ENCODE measurements around the gene INF2. TPM values are rescaled to one million over a fixed set of nuclear protein-coding genes. Genes with fewer than 3 reads are reported as not detected.

The INF2 gene
- total RNA-seq, 1 donor from 2014 or later: 86.6 TPM

DNA sequence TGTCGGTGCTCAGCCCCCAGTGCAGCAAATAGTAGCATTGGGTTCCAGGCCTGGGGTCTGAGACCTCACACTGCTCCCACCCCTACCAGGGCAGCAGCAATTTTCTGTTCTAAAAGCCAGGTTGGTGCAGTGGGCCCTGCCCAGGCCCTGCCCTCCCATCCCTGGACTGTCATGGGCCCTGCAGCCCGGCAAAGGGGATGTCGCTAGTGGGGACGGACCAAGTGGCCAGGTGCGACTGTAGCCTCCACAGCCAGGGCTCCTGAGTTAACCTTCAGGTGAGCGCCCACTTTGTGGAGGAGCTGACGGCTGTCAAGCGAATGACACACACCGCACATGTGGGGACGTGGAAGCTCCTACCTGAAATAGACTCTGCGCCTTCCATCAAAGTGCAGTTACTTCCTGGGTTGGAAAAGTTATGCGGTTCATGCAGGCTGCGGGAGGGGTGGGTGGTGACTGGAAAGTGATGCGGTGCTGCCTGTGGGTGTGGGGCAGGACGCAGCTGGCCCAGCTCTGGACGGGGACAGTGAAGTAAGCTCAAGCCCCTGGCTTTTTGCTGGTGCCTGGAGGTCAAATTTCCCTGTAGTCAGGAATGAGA lies 1.5 kb downstream of the INF2 start:
- DNase-seq (ENCODE audit: low spot score): no peak
- Mint-ChIP-seq H3K27ac (peak overlapping the region; percentile 44), H3K36me3 (ENCODE audit: low read depth) (peaks cover 3% of the 10 kb centered on the region), H3K27me3 (ENCODE audit: insufficient read depth) (no peaks in the 10 kb centered on the region), H3K9me3 (no peaks in the 10 kb centered on the region), H3K4me3 (peak overlapping the region; percentile 85), H3K4me1 (ENCODE audit: low read depth) (peaks cover 49% of the 10 kb centered on the region)
- intact Hi-C loops (cut with micrococcal nuclease): loop anchor here (2.0 kb wide), 1 partner anchor 32 kb away; no protein-coding TSS in a partner anchor

DNA sequence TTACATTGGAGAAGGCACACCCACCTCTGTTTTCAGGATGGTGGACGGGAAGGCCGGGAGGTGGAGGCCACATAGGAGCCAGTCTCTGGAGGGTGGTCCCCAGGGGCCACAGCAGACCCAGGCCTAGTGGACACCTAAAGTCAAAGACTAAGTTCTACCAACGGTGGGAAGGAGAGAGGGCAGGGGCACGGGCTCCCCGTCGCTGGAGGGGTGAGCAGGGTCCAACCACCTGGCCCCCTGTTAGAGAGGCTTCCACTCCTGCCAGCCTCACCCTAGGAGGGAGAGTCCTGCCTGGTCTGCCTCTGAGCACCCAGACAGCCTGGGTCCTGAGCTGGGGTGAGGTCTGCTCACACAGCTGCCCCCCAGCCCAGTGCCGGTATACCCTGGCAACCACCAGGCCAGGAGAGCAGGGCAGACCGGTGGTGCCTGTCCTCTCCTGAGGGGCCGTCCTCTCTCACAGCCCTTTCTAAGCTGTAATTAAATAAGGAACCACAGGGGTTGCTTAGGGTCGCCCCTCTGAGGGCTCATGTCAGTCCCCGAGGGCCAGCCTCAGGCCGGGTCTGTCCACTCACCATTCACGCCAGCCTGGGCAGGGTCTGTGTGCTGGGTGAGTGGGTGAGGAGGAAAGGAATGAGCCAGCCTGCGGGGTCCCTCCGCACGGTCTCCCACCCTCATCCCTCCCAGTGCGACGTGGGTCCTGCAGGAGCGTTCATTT lies 2.3 kb downstream of the INF2 start:
- DNase-seq (ENCODE audit: low spot score): no peak
- peak overlapping the region; percentile 85 for H3K4me3 Mint-ChIP-seq
- H3K27ac Mint-ChIP-seq: no peak overlapping the region
- no peaks in the 10 kb centered on the region for H3K9me3 Mint-ChIP-seq
- H3K36me3 Mint-ChIP-seq (ENCODE audit: low read depth): peaks cover 4% of the 10 kb centered on the region
- intact Hi-C loops (cut with micrococcal nuclease): loop anchor here (2.0 kb wide), 1 partner anchor 31 kb away; no protein-coding TSS in a partner anchor
- H3K27me3 Mint-ChIP-seq (ENCODE audit: insufficient read depth): no peaks in the 10 kb centered on the region
- peaks cover 49% of the 10 kb centered on the region for H3K4me1 Mint-ChIP-seq (ENCODE audit: low read depth)

DNA sequence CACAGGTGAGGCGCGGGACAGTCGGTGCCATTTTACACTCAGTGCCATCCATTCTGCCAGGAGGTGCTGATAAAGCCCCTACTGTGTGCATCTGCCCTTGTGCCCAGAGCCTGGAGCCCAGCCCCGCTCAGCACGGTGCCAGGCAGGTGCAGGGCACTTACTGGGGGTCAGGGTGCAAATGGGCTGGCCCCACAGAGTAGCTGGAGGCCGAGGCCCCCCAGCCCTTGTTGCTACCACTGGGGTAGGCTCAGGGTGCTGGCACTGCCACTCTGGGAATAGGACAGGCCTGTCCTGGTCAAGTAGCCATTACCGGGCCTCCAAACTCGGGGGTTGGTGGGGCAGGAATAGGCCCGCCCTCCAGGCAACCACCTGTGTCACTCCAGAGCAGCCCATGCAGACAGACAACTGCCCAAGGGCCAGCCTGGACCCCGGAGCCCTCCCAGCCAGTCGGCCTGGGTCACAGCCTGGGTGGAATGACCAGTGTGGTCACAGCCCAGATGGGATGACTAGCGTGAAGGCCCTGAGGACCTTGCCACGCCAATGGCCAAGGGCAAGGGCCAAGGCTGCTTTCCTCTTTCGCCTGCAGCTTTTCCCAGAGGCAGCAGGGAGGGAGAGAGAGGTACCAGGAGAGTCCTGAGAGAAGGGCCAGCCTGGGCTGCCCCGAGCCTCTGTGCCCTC lies 3.0 kb downstream of the INF2 start:
- intact Hi-C loops (cut with micrococcal nuclease): no loop called here
- Mint-ChIP-seq H3K27ac (no peak overlapping the region), H3K4me1 (ENCODE audit: low read depth) (peaks cover 42% of the 10 kb centered on the region)

DNA sequence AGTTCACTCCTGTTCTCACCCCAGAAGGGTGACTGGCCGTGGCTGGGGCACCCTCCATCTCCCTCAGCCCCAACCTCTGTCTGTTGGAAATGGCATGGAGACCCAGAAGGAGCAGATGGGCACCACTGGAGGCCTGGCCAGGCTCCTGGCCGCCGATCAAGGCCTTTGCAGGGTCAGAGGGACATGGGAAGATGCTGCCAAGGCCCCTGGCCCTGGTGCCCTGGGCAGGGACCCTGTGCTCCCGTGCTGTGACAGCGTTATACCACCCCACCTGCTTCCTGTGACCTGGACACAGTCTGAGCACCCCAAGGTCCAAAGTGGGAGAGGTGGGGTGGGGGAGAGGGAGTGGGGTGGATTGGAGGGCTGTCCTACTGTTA lies 3.5 kb downstream of the INF2 start:
- H3K4me1 Mint-ChIP-seq (ENCODE audit: low read depth): peaks cover 37% of the 10 kb centered on the region
- H3K27me3 Mint-ChIP-seq (ENCODE audit: insufficient read depth): no peaks in the 10 kb centered on the region
- H3K4me3 Mint-ChIP-seq: peak overlapping the region; percentile 22
- H3K9me3 Mint-ChIP-seq: no peaks in the 10 kb centered on the region
- H3K36me3 Mint-ChIP-seq (ENCODE audit: low read depth): peaks cover 7% of the 10 kb centered on the region
- DNase-seq (ENCODE audit: low spot score): no peak
- intact Hi-C loops (cut with micrococcal nuclease): no loop called here
- no peak overlapping the region for H3K27ac Mint-ChIP-seq

More for the DNA sequence above, 3.0 kb downstream of the INF2 start:
- Mint-ChIP-seq H3K36me3 (ENCODE audit: low read depth) (peaks cover 6% of the 10 kb centered on the region), H3K9me3 (no peaks in the 10 kb centered on the region), H3K4me3 (peak overlapping the region; percentile 22), H3K27me3 (ENCODE audit: insufficient read depth) (no peaks in the 10 kb centered on the region)
- DNase-seq (ENCODE audit: low spot score): no peak

DNA sequence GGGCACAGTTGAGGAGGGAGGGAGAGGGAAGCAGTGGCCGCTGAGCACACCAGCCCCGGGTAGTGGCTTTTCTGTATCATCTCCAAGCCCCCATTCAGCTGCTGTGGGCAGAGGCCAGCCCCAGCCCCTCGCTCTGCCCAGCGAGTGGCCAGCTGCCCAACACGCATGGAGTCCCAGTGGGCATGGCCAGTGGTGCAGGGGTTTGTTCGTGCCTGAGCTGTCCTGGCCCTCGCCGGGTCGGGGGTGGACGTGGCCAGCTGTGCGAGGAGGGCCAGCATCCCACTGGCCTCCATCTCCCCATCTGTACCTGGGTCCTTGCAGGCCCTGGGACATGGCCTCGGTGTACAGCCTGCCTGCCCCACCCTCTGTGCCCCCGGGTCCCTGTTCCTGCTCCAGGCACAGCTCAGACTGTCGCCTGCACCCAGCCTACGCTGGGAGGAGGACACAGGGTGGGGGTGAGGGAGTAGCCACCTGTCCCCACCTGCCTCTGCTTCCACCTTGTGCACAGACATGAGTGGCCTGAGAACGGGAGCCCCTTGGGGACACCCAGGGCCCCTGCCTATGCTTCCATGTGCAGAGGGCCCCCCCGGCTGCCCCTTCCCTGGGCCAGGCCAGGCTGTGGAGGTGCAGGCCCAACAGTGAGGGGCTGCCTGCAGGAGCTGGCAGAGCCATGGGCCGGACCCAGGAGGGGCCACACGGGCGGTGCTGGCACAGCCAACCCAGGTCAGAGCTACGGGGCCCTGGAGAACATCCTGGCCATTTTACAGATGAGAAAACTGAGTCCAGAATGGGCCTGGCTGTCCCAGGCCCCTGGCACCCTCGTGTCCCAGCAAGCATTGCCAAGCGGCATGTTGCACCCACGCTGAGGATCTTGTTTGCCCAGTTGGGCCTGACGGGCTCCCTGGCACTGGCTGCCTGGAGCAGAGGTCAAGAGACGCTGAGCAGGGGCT lies 4.3 kb downstream of the INF2 start:
- Mint-ChIP-seq H3K4me1 (ENCODE audit: low read depth) (peaks cover 36% of the 10 kb centered on the region), H3K27ac (peak overlapping the region; percentile 75), H3K27me3 (ENCODE audit: insufficient read depth) (no peaks in the 10 kb centered on the region), H3K4me3 (peak overlapping the region; percentile 53), H3K36me3 (ENCODE audit: low read depth) (peaks cover 7% of the 10 kb centered on the region), H3K9me3 (no peaks in the 10 kb centered on the region)
- DNase-seq (ENCODE audit: low spot score): no peak
- intact Hi-C loops (cut with micrococcal nuclease): loop anchor here (2.0 kb wide), 1 partner anchor 59 kb away; the partner anchor contains the start of gene SIVA1

DNA sequence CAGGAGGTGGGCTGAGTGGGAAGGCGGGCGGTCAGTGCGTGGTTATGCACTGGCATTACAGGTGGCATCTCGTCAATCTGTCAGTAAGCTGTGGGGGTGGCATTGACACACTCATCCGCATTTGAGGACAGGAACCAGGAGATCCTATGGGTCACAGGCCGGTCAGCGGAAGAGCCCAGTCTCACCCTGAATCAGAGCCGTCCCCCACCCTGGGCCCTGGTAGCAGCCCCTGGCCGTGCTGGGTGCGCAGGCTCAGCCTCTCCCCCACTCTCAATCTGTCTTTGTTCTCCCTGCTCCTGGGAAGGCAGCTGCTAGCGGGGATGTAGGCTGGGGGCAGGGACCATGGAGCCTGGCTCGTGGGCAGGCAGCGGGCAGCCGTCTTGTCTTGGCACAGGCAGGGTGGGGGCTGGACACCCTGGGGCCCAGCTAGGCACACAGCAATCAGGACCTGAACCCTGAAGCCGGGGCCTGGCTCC lies 5.1 kb downstream of the INF2 start:
- intact Hi-C loops (cut with micrococcal nuclease): loop anchor here (2.0 kb wide), 1 partner anchor 58 kb away; the partner anchor contains the start of gene SIVA1
- DNase-seq (ENCODE audit: low spot score): no peak
- Mint-ChIP-seq H3K4me1 (ENCODE audit: low read depth) (peaks cover 36% of the 10 kb centered on the region), H3K27ac (peak overlapping the region; percentile 75), H3K36me3 (ENCODE audit: low read depth) (peaks cover 7% of the 10 kb centered on the region), H3K27me3 (ENCODE audit: insufficient read depth) (no peaks in the 10 kb centered on the region), H3K9me3 (no peaks in the 10 kb centered on the region), H3K4me3 (peak overlapping the region; percentile 53)

DNA sequence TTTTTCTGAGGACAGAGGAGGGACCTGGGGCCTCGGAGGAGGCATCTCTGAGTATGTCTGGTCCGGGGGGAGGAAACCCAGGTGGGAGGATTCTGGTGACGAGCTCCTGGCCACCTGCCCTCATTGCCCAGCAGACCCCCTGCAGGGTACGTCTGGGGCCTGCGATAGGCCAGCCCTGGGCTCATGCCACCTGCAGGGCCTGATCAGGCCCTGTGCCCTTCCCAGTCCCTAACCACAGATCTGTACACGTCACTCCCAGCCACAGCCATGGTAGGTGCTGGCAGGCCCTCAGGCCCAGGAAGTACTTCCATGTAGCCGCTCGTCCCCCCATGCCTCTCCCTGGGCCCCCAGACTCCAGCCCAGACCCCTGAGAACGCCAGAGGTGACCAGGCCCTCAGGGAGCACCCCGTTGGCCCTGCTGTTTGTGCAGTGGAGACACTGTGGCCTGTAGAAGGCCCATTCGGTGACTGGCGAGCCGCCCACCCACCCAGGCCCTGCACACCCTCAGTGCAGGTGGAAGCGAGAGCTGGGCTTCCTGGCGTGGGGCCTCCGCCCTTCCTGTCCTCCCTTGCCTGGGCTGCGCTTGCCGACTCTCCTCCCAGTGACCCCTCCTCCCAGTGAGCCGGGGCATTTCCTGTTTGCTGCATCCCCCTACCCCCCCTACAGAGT lies 5.7 kb downstream of the INF2 start:
- intact Hi-C loops (cut with micrococcal nuclease): loop anchor here (2.0 kb wide), 1 partner anchor 58 kb away; the partner anchor contains the start of gene SIVA1
- peak overlapping the region; percentile 87 for H3K27ac Mint-ChIP-seq
- H3K4me3 Mint-ChIP-seq: peak overlapping the region; percentile 62
- DNase-seq (ENCODE audit: low spot score): peak; percentile 39
- no peaks in the 10 kb centered on the region for H3K27me3 Mint-ChIP-seq (ENCODE audit: insufficient read depth)
- peaks cover 36% of the 10 kb centered on the region for H3K4me1 Mint-ChIP-seq (ENCODE audit: low read depth)
- no peaks in the 10 kb centered on the region for H3K9me3 Mint-ChIP-seq
- H3K36me3 Mint-ChIP-seq (ENCODE audit: low read depth): peaks cover 7% of the 10 kb centered on the region

DNA sequence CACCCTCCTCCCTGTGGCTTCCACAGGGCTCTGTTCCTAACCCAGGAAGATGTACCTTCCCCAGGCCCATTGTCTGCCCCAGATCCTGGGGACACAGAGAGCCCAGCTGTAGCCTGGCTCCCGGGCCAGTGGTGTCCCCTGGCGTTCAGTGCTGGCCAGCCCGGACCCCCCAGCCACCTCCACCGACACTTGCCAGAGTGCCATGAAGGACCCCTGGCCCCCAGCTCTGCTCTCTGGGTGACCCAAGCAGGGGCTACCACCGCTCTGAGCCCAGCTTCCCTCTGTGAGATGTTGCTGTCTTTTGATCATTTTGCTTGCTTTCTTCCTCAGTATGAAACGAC lies 6.2 kb downstream of the INF2 start:
- H3K36me3 Mint-ChIP-seq (ENCODE audit: low read depth): peaks cover 7% of the 10 kb centered on the region
- intact Hi-C loops (cut with micrococcal nuclease): loop anchor here (2.0 kb wide), 1 partner anchor 57 kb away; the partner anchor contains the start of gene SIVA1
- peak overlapping the region; percentile 87 for H3K27ac Mint-ChIP-seq
- peaks cover 35% of the 10 kb centered on the region for H3K4me1 Mint-ChIP-seq (ENCODE audit: low read depth)
- H3K27me3 Mint-ChIP-seq (ENCODE audit: insufficient read depth): no peaks in the 10 kb centered on the region
- peak overlapping the region; percentile 25 for H3K4me3 Mint-ChIP-seq
- no peak for DNase-seq (ENCODE audit: low spot score)
- H3K9me3 Mint-ChIP-seq: no peaks in the 10 kb centered on the region

DNA sequence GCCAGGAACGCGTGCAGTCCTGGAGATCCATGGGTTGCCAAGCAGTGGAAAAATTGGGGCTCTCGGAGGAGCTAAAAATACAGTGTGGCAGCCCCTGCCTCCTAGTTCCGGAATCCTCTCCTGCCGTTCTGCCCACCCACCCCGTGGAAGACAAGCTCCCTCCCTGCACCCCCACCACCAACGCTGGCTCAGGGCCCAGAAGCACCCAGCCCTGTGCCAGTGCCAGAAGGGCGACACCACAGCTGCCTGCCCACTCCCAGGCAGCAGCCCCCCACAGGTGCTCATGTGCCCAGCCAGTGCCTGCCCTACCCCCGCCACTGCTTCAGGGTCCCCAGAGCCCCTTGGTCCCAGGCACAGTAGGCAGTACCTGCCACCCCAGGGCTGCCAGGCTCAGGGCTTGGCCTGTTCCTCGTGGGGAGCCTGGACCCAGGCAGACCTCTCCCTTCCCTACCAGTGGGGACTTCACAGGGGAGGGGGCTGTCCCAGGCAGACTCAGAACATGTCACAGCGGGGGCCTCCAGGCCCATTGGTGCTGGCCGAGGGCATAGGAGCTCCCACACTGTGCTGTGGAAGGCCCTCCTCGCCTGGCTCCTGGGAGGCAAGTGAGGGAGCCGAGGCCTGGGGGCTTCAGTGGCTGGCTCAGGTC lies 7.4 kb downstream of the INF2 start:
- Mint-ChIP-seq H3K27me3 (ENCODE audit: insufficient read depth) (no peaks in the 10 kb centered on the region), H3K4me1 (ENCODE audit: low read depth) (peaks cover 25% of the 10 kb centered on the region), H3K4me3 (no peak overlapping the region), H3K36me3 (ENCODE audit: low read depth) (peaks cover 7% of the 10 kb centered on the region), H3K27ac (peak overlapping the region; percentile 87), H3K9me3 (no peaks in the 10 kb centered on the region)
- intact Hi-C loops (cut with micrococcal nuclease): no loop called here
- DNase-seq (ENCODE audit: low spot score): no peak

DNA sequence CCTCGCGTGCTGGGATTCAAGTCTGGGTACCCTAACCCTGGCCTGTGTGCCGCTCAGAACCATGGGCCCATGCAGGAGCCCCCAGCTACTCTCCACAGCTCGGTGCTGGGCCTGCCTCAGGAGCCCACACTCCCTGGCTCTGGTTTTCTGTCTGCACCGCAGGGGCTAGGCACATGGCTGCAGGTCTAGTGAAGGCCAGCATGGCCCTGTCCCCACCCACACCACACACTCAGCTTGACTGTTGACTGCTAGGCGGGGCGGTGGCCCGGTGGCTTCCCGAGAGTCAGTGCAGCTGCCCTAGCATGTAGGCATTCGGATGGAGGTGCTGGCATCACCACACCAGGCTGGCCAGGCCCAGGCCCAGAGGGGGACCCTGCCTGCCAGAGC lies 7.9 kb downstream of the INF2 start:
- peaks cover 7% of the 10 kb centered on the region for H3K36me3 Mint-ChIP-seq (ENCODE audit: low read depth)
- H3K27me3 Mint-ChIP-seq (ENCODE audit: insufficient read depth): no peaks in the 10 kb centered on the region
- no peak overlapping the region for H3K4me3 Mint-ChIP-seq
- H3K9me3 Mint-ChIP-seq: no peaks in the 10 kb centered on the region
- intact Hi-C loops (cut with micrococcal nuclease): no loop called here
- no peak for DNase-seq (ENCODE audit: low spot score)
- peaks cover 25% of the 10 kb centered on the region for H3K4me1 Mint-ChIP-seq (ENCODE audit: low read depth)
- H3K27ac Mint-ChIP-seq: no peak overlapping the region

DNA sequence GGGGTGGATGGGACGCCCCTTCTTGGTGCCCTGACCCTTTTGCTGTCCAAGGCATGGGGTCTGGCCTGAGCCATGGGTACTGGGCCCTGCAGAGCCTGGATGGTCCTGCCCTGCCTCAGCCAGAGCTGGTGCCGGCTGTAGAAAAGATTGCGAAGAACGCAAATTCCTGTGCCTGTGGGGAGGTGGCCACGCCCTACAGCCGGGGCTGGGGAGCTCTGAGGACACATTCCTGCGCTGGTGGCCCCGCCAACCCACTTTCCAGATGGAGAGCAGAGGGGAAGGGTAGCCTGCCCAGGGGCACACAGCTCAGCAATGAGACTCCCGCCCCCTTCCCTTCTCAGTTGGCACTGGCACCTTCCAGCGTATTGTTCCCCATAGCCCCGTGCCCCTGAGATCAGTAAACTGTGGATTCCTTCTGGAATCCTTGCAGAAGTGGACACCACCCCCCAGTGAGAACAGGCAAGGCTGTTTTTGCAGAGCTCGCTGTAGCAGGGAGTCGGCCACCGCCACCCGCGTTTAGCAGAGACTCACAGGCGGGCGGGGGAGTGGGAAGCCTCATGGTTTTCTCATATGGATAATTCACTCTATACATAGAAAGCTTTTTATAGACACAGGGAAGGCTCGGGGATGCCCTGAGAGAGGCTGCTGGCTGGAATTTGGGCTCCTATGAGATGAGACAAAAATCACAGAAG lies 8.6 kb downstream of the INF2 start:
- no peaks in the 10 kb centered on the region for H3K9me3 Mint-ChIP-seq
- no peak overlapping the region for H3K27ac Mint-ChIP-seq
- H3K36me3 Mint-ChIP-seq (ENCODE audit: low read depth): peaks cover 7% of the 10 kb centered on the region
- DNase-seq (ENCODE audit: low spot score): no peak
- no peaks in the 10 kb centered on the region for H3K27me3 Mint-ChIP-seq (ENCODE audit: insufficient read depth)
- intact Hi-C loops (cut with micrococcal nuclease): no loop called here
- peaks cover 25% of the 10 kb centered on the region for H3K4me1 Mint-ChIP-seq (ENCODE audit: low read depth)
- H3K4me3 Mint-ChIP-seq: no peak overlapping the region
